Activated T-helper 1 cell treated with anti-CD3 and anti-CD28 coated beads, Interleukin-2, amount 50 U/mL, for 16 hours (primary cell): ENCODE measurements around the gene IMMP2L.

Source experiments
- DNase-seq, 2 donors: peaks; one replicate each; pipeline ENCODE4 v3.0.0-alpha.2; 2020; ENCODE audit warnings: low read depth in 1 of 2, low spot score in 1 of 2

The IMMP2L gene

GRCh38 chr7:111400088-111400487 is 162.2 kb downstream of the IMMP2L start:
- DNase-seq: no peak

DNA sequence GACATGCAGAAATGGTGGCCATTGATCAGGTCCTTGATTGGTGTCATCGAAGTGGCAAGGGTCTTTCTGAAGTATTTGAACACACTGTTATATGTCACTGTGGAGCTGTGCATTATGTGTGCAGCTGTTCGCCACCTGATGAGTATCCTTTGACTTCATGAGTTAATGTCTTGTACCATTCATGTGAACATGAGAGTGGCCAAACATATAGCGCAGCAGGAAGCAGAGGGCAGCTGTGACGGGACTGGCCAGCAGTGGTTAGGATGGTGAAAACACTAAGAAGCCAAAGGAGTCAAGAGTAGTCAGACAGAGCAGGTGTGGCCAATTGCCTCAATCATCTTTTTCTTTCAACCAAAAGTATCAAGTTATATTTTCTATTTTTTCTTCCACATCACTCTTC is 167.4 kb downstream of the IMMP2L start:
- DNase-seq: no peak

DNA sequence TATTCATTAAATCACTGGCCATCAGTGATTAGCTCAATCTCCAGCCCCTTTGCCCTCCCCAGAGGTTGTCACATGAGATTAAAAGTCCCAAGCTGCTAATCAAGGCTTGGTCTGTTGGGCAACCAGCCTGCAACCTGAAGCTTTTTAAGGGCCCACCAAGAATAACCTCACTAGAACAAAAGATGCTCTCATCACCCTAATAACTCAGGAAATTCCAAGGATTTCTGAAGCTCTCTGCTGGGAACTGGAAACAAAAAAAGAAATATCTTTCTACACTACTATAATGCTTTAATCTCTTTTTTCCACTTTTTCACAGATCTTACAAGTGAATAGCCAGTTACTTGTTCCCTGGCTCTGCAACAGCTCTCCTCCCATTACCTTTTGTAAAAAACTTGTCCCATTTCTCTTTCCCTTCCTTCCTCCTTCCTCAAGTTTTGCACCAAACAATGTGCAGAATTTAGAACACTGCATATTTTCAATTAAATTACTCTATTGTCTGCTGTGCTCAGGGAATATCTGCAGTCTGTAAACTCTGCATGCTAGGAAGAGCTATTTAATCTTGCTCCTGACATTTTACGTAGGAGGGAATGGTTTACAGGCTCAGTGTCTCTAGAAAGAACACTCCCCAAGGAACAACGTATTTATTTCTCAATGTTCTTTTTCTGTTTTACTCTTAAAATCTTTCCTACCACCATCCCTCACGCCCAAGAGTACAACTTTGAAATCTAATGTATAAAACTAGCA is 169.1 kb downstream of the IMMP2L start:
- DNase-seq: no peak

GRCh38 chr7:111392294-111392693 is 170.0 kb downstream of the IMMP2L start:
- DNase-seq: no peak

- no peak for DNase-seq
Measured at GRCh38 chr7:111390000-111390399, 172.3 kb downstream of the IMMP2L start.

- DNase-seq: no peak
Measured at GRCh38 chr7:111388912-111389311, 173.4 kb downstream of the IMMP2L start.

GRCh38 chr7:111388016-111388415 is 174.3 kb downstream of the IMMP2L start:
- no peak for DNase-seq

- DNase-seq: no peak
Measured at GRCh38 chr7:111384065-111384891, 178.0 kb downstream of the IMMP2L start.

DNA sequence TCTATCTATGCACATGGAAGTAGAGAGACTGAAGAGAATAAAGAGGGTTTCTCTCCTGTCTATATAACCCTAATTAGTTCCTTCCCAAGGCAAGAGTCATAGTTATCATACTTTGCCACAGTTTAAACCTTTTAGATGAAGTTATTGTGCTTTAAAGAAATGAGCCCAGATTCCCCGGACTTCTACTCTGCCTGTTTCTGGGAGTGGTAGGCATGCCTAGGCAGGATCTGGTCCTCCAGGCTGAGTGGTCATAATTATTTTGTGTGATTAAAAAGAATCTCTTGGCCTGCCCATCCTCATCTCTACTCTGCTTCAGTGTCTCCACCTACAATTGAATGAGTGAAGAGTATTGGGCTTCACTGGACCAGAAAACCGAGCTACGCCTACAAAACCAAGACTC is 179.2 kb downstream of the IMMP2L start:
- DNase-seq: no peak

- no peak for DNase-seq
Measured at GRCh38 chr7:111381590-111381989, 180.7 kb downstream of the IMMP2L start.

DNA sequence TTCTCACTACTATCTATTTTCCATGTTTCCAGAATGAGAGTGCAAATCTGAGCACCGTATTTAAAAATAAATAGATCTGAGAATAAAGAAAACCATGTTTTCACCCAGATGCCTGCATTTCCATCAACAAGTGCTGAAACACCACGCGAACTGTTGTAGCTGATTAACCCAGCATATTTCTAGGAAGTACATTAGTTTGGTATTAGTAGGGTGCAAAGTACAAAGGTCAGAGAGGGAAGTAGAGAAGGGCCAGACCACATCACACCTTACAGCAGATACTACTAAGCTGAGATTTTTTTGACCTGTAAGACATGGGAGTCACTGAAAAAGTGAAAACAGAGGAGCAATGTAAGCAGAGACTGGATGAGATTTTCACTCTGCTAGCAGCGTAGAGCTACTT is 181.3 kb downstream of the IMMP2L start:
- no peak for DNase-seq

- DNase-seq: no peak
Measured at GRCh38 chr7:111374027-111374426, 188.3 kb downstream of the IMMP2L start.

GRCh38 chr7:111371437-111371836 is 190.9 kb downstream of the IMMP2L start:
- no peak for DNase-seq

- no peak for DNase-seq
Measured at GRCh38 chr7:111370002-111370401, 192.3 kb downstream of the IMMP2L start.

DNA sequence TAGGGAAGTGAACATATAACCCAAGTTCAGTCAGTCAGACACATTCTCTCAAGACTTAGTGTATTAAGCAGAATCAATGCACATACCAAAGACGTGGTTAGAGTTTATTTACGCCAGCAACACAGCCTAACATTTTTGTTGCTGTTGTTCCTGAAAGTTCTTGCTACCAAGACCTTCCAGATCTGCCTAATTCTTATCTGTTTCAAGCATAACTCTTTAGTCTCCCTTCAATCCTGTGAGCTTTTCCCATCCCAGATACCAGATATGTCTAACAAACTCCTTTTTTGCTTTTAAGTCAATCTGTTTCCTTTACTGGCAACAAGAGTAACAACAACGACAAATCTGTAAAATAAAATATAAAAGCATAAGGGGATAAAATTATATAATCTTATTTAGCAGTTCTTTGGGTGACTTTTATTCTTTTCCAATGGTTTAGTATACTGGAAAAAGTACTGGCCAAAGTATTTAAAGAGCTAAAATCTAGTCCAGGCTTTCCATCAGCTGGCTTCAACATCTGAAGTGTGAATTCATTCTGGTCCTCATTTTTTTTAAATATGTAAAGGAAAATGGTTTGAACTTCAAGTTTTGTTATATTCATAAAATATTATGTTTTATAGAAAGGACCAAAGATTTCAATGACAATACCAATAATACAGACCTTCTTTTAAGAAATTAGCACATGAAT is 193.8 kb downstream of the IMMP2L start:
- no peak for DNase-seq

DNA sequence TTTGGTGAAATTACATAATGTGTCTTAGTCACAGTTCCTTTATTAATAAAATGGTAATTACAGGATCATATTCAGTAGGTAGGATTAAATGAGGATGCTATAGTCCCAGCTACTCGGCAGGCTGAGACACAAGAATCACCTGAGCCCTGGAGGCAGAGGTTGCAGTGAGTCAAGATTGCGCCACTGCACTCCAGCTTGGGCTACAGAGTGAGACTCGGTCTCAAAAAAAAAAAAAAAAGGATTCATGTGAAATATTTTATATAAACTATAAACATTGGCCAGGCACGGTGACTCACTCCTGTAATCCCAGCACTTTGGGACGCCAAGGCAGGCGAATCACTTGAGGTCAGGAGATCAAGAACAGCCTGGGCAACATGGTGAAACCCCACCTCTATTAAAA is 197.9 kb downstream of the IMMP2L start:
- DNase-seq: no peak

- DNase-seq: no peak
Measured at GRCh38 chr7:111363099-111363498, 199.2 kb downstream of the IMMP2L start.

- DNase-seq: no peak
Measured at GRCh38 chr7:111362506-111363054, 199.7 kb downstream of the IMMP2L start.

DNA sequence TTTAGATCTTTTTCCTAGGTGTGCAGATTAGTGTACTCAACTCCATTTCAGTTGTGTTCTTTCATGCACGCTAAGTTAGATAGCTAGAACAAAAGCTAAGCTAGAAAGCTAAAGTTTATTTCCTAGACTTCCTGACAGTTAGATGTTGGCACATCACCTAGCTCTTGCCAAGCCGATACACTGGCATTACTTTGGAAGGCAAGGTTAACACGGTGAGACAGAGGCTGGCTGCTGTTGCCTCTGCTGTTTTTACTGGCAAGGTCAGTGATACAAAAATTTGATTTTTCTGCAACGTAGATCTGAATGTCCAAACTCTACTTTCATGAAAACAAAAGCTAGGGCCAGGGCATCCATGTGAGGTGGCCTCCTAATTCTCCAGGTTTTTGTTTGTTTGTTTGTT is 203.4 kb downstream of the IMMP2L start:
- no peak for DNase-seq

GRCh38 chr7:111357691-111358090 is 204.6 kb downstream of the IMMP2L start:
- no peak for DNase-seq

GRCh38 chr7:111356941-111357340 is 205.4 kb downstream of the IMMP2L start:
- DNase-seq: no peak

DNA sequence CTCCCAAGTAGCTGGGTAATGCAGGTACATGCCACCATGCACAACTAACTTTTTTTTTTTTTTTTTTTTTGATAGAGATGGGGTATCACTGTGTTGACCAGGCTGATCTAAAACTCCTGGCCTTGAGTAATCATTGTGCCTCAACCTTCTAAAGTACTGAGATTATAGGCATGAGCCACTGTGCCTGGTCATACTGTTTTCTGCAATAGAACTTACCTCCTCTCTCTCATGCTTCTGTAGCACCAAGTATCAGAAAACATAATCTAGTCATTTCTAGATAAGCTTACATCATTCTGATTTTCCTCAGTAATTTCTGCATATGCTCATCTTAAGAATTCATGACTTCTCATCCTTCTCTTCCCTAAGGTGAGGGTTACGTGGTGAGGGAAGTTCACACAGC is 210.0 kb downstream of the IMMP2L start:
- DNase-seq: no peak
